IMR-90 (cell line): ENCODE results near the gene IQSEC1.

Source experiments
- CEBPB ChIP-seq: IDR thresholded peaks from 2 replicates; pipeline ENCODE4 v1.6.1; 2012; ENCODE audit warnings: low read depth, low read length, improper control_type of control experiment
- CTCF ChIP-seq: conservative IDR thresholded peaks from 2 replicates; pipeline ENCODE4 v1.5.1; 2012; ENCODE audit warnings: mild to moderate bottlenecking, low read depth, low read length, improper control_type of control experiment
- MAZ ChIP-seq: IDR thresholded peaks from 2 replicates; pipeline ENCODE4 v1.6.1; 2012; ENCODE audit warnings: low read depth, mild to moderate bottlenecking, low read length, improper control_type of control experiment, moderate library complexity, borderline replicate concordance
- POLR2A ChIP-seq: IDR thresholded peaks from 2 replicates; pipeline ENCODE4 v1.6.1; 2012; ENCODE audit warnings: mild to moderate bottlenecking, low read depth, low read length
- RCOR1 ChIP-seq: IDR thresholded peaks from 2 replicates; pipeline ENCODE4 v1.6.1; 2012; ENCODE audit warnings: mild to moderate bottlenecking, low read length, improper control_type of control experiment; ENCODE audit not compliant: insufficient replicate concordance
- RFX5 ChIP-seq: IDR thresholded peaks from 2 replicates; pipeline ENCODE4 v1.8.0; 2012; ENCODE audit warnings: low read depth, mild to moderate bottlenecking, low read length, moderate library complexity
- SMC3 ChIP-seq: fragments of 150-350 bp; IDR thresholded peaks from 2 replicates; pipeline ENCODE4 v1.6.1; 2016; ENCODE audit warnings: low read depth, mild to moderate bottlenecking, antibody characterized with exemption, low read length, moderate library complexity

GRCh38 chr3:13045904-13046568, 27.2 kb downstream of the IQSEC1 start:
- TF ChIP-seq POLR2A (no peak), CTCF (no peak), CEBPB (no peak; the same call in 1 of the 2 replicates), RCOR1 (no peak), RFX5 (no peak), MAZ (no peak), SMC3 (no peak)
